GM23338 (cell line): ENCODE data around the gene CYP4F22. TPM values are rescaled to one million over a fixed set of nuclear protein-coding genes. Genes with fewer than 3 reads are reported as not detected.

Experiments used
- ATAC-seq: fragments of 200-7000 bp; cut with Tn5 transposase; 3 replicates; pipeline ENCODE4 v1.9.1; 2020
- DNase-seq: peaks from one replicate; pipeline ENCODE4 v3.0.0-alpha.2; 2015; ENCODE audit warnings: low spot score
- H2AFZ ChIP-seq: fragments of 200-600 bp; sonication (generic); 2 replicates; pipeline ENCODE4 v1.8.0; 2016; ENCODE audit warnings: antibody characterized with exemption, mild to moderate bottlenecking, moderate library complexity
- H3F3A ChIP-seq: fragments of 200-600 bp; sonication (generic); replicated peaks from 2 replicates; pipeline ENCODE4 v1.8.0; 2017; ENCODE audit warnings: antibody characterized with exemption, mixed run types, low read depth
- H3K27ac ChIP-seq: fragments of 200-600 bp; sonication (generic); 2 replicates; pipeline ENCODE4 v1.6.1; 2016; ENCODE audit warnings: low read depth
- H3K27me3 ChIP-seq: fragments of 200-600 bp; sonication (generic); 2 replicates; pipeline ENCODE4 v1.8.0; 2016; ENCODE audit warnings: mild to moderate bottlenecking, mixed run types, moderate library complexity; ENCODE audit not compliant: insufficient read depth
- H3K36me3 ChIP-seq: fragments of 200-600 bp; sonication (generic); 2 replicates; pipeline ENCODE4 v1.8.0; 2016; ENCODE audit warnings: mild to moderate bottlenecking; ENCODE audit not compliant: insufficient read depth
- H3K4me1 ChIP-seq: fragments of 200-600 bp; sonication (generic); 2 replicates; pipeline ENCODE4 v1.8.0; 2016; ENCODE audit warnings: mild to moderate bottlenecking, moderate library complexity; ENCODE audit not compliant: insufficient read depth
- H3K4me2 ChIP-seq: fragments of 200-600 bp; sonication (generic); 2 replicates; pipeline ENCODE4 v1.7.1; 2017; ENCODE audit warnings: mixed run types
- H3K4me3 ChIP-seq: fragments of 200-600 bp; sonication (generic); 2 replicates; pipeline ENCODE4 v1.6.1; 2016; ENCODE audit warnings: mixed run types
- H3K79me2 ChIP-seq: fragments of 200-600 bp; sonication (generic); replicated peaks from 2 replicates; pipeline ENCODE4 v1.8.0; 2017; ENCODE audit warnings: mild to moderate bottlenecking; ENCODE audit not compliant: insufficient read depth
- H3K9me2 ChIP-seq: fragments of 200-600 bp; sonication (generic); 2 replicates; pipeline ENCODE4 v1.8.0; 2017; ENCODE audit not compliant: insufficient read depth
- H4K20me1 ChIP-seq: fragments of 200-600 bp; sonication (generic); replicated peaks from 2 replicates; pipeline ENCODE4 v1.8.0; 2017; ENCODE audit warnings: mild to moderate bottlenecking; ENCODE audit not compliant: insufficient read depth
- H3K27ac Mint-ChIP-seq: 2 replicates; pipeline ENCODE4 v1.8.0; 2020; ENCODE audit warnings: inconsistent platforms, mild to moderate bottlenecking, moderate library complexity, mixed read lengths
- H3K27me3 Mint-ChIP-seq: 3 replicates; pipeline ENCODE4 v1.8.0; 2022; ENCODE audit warnings: low read depth, mild to moderate bottlenecking, moderate library complexity, mixed read lengths, inconsistent platforms; ENCODE audit not compliant: insufficient read depth, poor library complexity
- H3K36me3 Mint-ChIP-seq: 3 replicates; pipeline ENCODE4 v1.8.0; 2021; ENCODE audit warnings: low read depth, mild to moderate bottlenecking, inconsistent platforms, moderate library complexity, mixed read lengths
- H3K4me1 Mint-ChIP-seq: 3 replicates; pipeline ENCODE4 v1.8.0; 2020; ENCODE audit warnings: mild to moderate bottlenecking, inconsistent platforms, mixed read lengths
- H3K4me3 Mint-ChIP-seq: 3 replicates; pipeline ENCODE4 v1.8.0; 2021; ENCODE audit warnings: moderate library complexity, mild to moderate bottlenecking, inconsistent platforms, mixed read lengths
- H3K9me3 Mint-ChIP-seq: 3 replicates; pipeline ENCODE4 v1.8.0; 2020; ENCODE audit warnings: moderate library complexity, mild to moderate bottlenecking, inconsistent platforms, mixed read lengths
- CREB1 ChIP-seq: fragments of 250-450 bp; sonication (Bioruptor Pico); IDR thresholded peaks from 2 replicates; pipeline ENCODE4 v1.5.0; 2020; ENCODE audit warnings: low read depth, mild to moderate bottlenecking, moderate library complexity
- CTCF ChIP-seq, 2 experiments: fragments of 200-600 bp in 1 of 2; sonication (generic) in 1 of 2; conservative IDR thresholded peaks; 2 replicates each; pipeline versions ENCODE4 v1.5.1 to v1.6.1; 2016 to 2017; ENCODE audit warnings: antibody characterized with exemption in 2 of 2, low read depth in 2 of 2, mild to moderate bottlenecking in 2 of 2, moderate library complexity in 1 of 2
- ETS1 ChIP-seq: IDR thresholded peaks from 2 replicates; pipeline ENCODE4 v1.6.1; 2016; ENCODE audit warnings: antibody characterized with exemption
- EZH2 ChIP-seq: fragments of 200-600 bp; sonication (generic); IDR thresholded peaks from one replicate; pipeline ENCODE4 v1.8.0; 2017; ENCODE audit warnings: antibody characterized with exemption, mild to moderate bottlenecking, low read depth; ENCODE audit not compliant: unreplicated experiment
- EZH2phosphoT487 ChIP-seq: fragments of 200-600 bp; sonication (generic); IDR thresholded peaks from one replicate; pipeline ENCODE4 v1.8.1; 2018; ENCODE audit warnings: antibody characterized with exemption; ENCODE audit not compliant: unreplicated experiment
- JUNB ChIP-seq: IDR thresholded peaks from one replicate; pipeline ENCODE4 v1.6.1; 2016; ENCODE audit warnings: antibody characterized with exemption; ENCODE audit not compliant: unreplicated experiment
- NANOG ChIP-seq: IDR thresholded peaks from 2 replicates; pipeline ENCODE4 v1.6.1; 2016; ENCODE audit warnings: antibody characterized with exemption, borderline replicate concordance
- POLR2AphosphoS5 ChIP-seq: IDR thresholded peaks from 2 replicates; pipeline ENCODE4 v1.6.1; 2016; ENCODE audit warnings: antibody characterized with exemption, low read depth
- REST ChIP-seq: IDR thresholded peaks from one replicate; pipeline ENCODE4 v1.6.1; 2018; ENCODE audit warnings: antibody characterized with exemption; ENCODE audit not compliant: unreplicated experiment
- STAT1 ChIP-seq: IDR thresholded peaks from one replicate; pipeline ENCODE4 v1.6.1; 2016; ENCODE audit warnings: antibody characterized with exemption; ENCODE audit not compliant: unreplicated experiment
- ZNF114 ChIP-seq: fragments of 250-450 bp; sonication (Bioruptor Pico); IDR thresholded peaks from 2 replicates; pipeline ENCODE4 v1.5.0; 2020; ENCODE audit warnings: mild to moderate bottlenecking, moderate library complexity
- ZNF331 ChIP-seq: fragments of 250-450 bp; sonication (Bioruptor Pico); IDR thresholded peaks from 2 replicates; pipeline ENCODE4 v1.5.0; 2020; ENCODE audit warnings: low read depth, mild to moderate bottlenecking, moderate library complexity
- ZNF462 ChIP-seq: fragments of 250-450 bp; sonication (Bioruptor Pico); IDR thresholded peaks from 2 replicates; pipeline ENCODE4 v1.5.0; 2020; ENCODE audit warnings: mild to moderate bottlenecking, moderate library complexity
- polyA plus RNA-seq: library from polyadenylated mRNA; unstranded; fragments of >200 nt; fragmentation: Nextera tagmentation; extraction: Ambion mirVana; gene quantifications from 2 replicates; pipeline ENCODE4 v1.2.1, GENCODE V29; 2016
- total RNA-seq: library from RNA; depleted of rRNA; stranded (reverse); fragments of >200 nt; shearing (Covaris generic); gene quantifications from 2 replicates; pipeline ENCODE4 v1.2.3, GENCODE V29; 2014

Gene CYP4F22
- total and polyA plus RNA-seq, 2 experiments from 2014 or later, result 0.24 to 1.5 TPM

- Mint-ChIP-seq H3K4me3 (no peak overlapping the region), H3K4me1 (no peaks in the 10 kb centered on the region)
- no peak for ATAC-seq
Observed at GRCh38 chr19:15502264-15502663, 6.1 kb upstream of the CYP4F22 start.

More at GRCh38 chr19:15502264-15502663, 6.1 kb upstream of the CYP4F22 start:
- H4K20me1 ChIP-seq, result no peaks in the 10 kb centered on the region
- H3K9me2 ChIP-seq, result no peaks in the 10 kb centered on the region
- peaks cover 6% of the 10 kb centered on the region for H3K27me3 Mint-ChIP-seq
- TF ChIP-seq CTCF (conservative IDR thresholded peaks at IDR 0.05; ENCODE audit: low read depth in 2 of 2) (no peak), ETS1 (no peak), CREB1 (CRISPR knock-in tag) (no peak), JUNB (no peak), EZH2phosphoT487 (no peak), ZNF331 (CRISPR knock-in tag) (no peak), POLR2AphosphoS5 (no peak), STAT1 (no peak), NANOG (no peak), ZNF114 (no peak), REST (no peak), ZNF462 (CRISPR knock-in tag) (no peak), EZH2 (no peak)
- no peaks in the 10 kb centered on the region for H3K36me3 ChIP-seq
- H3K36me3 Mint-ChIP-seq, result peaks cover 38% of the 10 kb centered on the region
- H3K27ac ChIP-seq, result no peak overlapping the region
- H3K4me3 ChIP-seq, result no peak overlapping the region
- H2AFZ ChIP-seq, result no peak overlapping the region
- no peaks in the 10 kb centered on the region for H3F3A ChIP-seq
- peaks cover 87% of the 10 kb centered on the region for H3K9me3 Mint-ChIP-seq
- no peaks in the 10 kb centered on the region for H3K79me2 ChIP-seq
- no peaks in the 10 kb centered on the region for H3K27me3 ChIP-seq
- H3K4me1 ChIP-seq, result no peaks in the 10 kb centered on the region
- no peak overlapping the region for H3K4me2 ChIP-seq
- no peak overlapping the region for H3K27ac Mint-ChIP-seq
- no peak for DNase-seq
